H54 (cell line): ENCODE measurements around the gene ELAVL2.

Experiments used
- DNase-seq: peaks from one replicate; pipeline ENCODE4 v3.0.0; 2011; ENCODE audit warnings: low spot score, mixed read lengths; ENCODE audit not compliant: insufficient read length
- FAIRE-seq: peaks from 3 replicates; lab custom pipeline; 2011; peaks lifted over from hg19 to GRCh38; lab: Jason Lieb, UNC
- POLR2A ChIP-seq: IDR thresholded peaks from 2 replicates; pipeline ENCODE4 v1.6.1; 2011; ENCODE audit warnings: low read depth, mild to moderate bottlenecking, low read length

Gene ELAVL2

DNA sequence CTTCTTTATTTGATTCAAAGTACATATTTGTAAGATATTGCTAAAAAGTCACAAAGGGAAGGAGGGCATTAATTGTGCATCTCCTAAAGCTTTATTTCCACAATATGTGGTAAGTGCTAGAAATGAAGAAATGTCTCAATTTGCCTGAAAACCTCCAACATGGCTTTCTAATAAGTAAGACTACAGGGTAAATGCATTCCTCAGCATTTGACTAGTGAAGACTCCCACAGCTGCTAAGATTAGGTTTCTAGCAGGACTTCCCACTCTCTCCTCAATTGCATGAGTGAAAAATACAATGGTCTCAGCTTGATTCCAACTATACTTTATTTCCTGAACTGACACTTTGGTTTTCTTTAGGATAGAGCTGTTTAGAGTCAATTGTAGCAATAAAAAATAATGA, 162.1 kb downstream of the ELAVL2 start:
- DNase-seq: no peak
- no peak for FAIRE-seq
- TF ChIP-seq POLR2A: no peak

DNA sequence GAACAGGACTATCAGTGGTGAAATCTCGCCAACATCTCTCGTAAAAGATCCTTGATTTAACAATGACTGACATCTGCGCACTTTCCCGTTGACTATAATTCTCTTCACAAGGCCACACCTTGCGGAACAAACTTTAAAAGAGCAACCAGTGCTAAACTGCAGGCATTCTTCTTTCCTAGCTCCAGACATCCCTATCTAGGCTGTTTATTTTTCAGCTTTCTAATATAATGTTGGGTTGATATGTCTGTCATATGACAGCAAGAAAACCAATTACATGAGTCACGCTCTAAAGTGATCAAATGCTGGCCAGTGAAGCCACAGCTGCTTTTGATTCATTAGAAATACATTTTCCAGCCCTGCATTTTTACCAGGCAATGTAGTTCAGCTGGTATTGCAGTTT, 162.5 kb downstream of the ELAVL2 start:
- TF ChIP-seq POLR2A: no peak
- DNase-seq (no peak), FAIRE-seq (no peak)

DNA sequence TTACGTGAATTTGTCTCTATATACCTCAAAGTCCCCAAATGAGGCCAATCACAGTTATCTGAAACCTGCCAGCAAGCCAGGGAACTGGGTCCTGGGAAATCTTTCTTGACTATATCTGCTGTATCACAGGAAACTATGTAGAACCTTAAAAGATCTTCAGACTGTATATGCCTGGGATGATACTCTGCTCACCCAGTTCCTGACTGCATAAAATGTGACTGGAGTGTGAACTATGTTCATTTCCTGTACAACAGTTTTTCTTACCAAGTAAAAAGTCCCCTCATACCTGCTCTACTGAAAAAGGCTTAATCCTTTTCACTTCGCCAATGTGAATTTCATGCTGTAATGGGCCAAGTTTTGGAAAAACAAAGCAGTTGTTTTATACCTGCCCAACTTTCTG, 162.9 kb downstream of the ELAVL2 start:
- no peak for TF ChIP-seq POLR2A
- FAIRE-seq (no peak), DNase-seq (no peak)

DNA sequence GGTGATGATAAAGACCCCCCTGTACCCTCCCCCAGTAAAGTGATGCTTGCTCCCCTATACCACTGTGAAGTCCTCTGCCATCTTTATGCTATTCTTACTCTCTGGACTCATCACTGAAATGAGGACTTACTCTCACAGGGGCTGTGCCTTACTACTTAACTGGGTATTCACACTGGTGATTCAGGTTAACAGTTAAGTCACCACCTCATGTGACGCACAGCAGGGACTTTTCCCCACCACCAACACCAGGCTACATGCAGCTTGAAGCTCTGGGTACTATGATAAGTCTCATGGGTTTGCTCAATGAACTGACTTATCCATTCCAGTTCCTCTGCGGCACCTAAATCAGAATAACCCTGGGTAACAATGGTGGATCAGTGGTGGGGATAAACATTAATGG, 163.7 kb downstream of the ELAVL2 start:
- DNase-seq (no peak), FAIRE-seq (no peak)
- no peak for TF ChIP-seq POLR2A

DNA sequence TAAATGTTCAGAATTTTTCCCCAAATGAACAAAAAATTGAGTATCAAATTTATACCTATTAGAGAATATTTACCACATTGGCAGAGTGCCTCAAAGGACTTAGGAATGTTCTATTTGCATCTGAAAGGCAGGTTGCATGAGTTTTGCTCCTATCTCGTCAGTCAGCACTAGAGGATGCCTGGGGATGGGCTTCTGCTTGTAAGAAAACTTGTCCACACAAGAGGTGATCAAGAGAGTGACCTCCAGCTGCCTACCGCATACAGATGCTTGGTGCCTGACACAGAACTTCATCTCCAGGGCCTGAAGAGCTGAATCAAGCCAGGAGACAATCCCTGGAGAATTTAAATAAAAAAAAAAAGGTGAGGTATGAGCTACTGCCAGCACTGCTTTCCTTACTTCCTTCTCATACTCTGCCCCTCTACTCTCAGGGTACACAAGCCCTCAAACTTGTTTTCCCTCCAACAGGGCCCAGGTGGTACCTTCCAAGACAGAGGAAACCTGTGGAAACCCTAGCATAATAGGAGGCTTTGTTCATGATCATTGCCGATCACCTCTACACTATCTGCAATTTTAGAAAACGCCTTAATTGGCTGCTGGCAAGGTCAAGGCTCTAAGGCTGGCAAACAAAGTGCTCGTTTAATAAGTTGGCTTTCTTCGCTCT, 166.6 kb downstream of the ELAVL2 start:
- FAIRE-seq (no peak), DNase-seq (no peak)
- no peak for TF ChIP-seq POLR2A

DNA sequence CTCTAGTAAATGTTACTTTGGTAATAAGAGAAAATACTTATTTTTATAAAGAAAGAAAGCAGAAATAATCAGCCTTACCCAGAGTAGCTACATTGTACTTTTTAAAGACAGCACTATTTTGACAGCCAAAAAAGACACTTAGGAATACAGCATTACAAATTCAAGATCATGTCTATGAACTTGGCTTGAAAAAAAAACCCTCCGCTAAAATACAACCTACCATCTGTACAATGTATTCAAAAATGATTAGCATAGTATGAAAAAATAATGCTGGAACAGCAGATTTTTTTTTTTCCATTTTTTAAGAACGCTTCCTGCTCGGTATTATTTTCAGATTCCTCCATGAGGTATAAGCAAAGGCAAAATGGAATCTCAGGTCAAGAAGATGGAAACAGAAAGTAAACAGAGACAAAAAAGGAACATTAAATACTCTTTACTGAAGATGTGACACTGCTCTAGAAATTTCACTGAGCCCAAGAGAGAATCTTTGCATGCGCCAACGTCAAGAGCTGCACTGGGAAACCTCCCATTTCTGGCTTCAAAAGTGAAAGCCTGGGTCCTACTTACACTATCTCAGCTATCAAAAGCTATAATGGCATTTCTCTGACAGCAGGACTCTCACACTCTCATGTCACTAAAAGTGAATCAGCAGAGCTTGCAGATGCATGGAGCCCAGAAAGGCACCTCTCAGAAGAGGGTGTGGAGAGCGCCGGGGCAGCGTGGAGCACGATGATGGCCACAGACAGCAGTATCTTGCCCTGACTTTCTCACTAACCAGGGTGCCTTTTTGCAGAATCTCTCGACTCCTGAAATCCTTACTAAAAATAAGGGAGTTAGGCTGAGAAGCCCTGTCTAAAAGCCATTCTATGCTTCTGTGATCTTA, 167.4 kb downstream of the ELAVL2 start:
- no peak for FAIRE-seq

DNA sequence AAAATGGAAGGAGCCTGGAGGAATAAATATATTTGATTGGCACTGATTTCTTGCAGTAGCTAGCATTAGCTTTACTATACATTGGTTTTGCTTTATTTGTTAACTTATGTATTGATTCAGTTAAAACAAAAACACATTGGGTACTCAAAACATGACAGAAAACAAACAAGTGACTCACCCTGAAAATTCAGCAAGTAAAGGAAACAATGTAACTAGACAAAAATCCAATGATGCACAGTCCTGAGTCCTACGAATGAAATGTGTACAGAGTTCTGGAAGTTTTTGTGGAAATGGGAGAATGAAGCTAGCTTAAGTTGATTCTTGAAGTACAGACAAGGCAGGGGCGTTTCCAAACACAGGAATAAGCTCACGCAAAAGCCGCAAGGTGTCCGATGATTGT, 175.0 kb downstream of the ELAVL2 start:
- no peak for FAIRE-seq
- no peak for TF ChIP-seq POLR2A
- no peak for DNase-seq

More for the DNA sequence above, 167.4 kb downstream of the ELAVL2 start:
- no peak for DNase-seq
- TF ChIP-seq POLR2A: no peak

DNA sequence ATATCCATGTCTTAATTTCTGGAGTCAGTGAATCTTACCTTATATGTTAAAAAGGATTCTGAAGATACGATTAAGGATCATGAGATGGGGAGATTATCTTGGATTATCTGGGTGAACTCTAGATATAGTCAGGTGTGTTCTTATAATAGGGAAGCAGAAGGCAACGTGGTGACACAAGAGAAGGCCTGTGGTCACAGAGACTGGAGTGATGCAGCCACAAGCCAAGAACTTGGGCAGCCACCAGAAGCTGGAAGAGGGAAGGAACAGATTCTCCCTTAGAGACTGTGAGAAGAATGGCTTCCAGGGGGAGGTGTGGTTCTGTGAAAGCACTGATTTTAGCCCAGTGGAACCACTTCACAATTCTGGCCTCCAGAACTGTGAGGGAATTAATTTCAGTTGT, 177.4 kb downstream of the ELAVL2 start:
- DNase-seq: no peak
- no peak for FAIRE-seq
- no peak for TF ChIP-seq POLR2A

DNA sequence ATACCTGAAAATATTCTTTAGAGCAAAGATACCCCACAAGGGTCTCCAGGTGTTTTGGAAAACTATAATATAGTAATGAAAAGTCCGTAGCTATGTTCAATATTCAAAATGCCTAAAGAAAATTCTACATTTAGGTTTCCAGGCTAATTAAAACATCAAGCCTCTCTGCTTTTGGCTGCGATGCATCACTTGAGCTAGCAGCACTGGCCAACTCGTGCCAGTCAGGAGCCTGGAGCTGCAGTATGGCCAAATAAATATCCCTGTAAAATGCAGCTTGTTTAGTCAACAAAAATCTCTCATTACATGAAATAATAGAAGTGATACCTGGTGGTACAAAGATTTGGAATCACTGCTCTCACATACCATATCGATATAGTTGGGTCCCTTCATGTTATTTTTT, 181.1 kb downstream of the ELAVL2 start:
- no peak for TF ChIP-seq POLR2A
- FAIRE-seq (no peak), DNase-seq (no peak)

DNA sequence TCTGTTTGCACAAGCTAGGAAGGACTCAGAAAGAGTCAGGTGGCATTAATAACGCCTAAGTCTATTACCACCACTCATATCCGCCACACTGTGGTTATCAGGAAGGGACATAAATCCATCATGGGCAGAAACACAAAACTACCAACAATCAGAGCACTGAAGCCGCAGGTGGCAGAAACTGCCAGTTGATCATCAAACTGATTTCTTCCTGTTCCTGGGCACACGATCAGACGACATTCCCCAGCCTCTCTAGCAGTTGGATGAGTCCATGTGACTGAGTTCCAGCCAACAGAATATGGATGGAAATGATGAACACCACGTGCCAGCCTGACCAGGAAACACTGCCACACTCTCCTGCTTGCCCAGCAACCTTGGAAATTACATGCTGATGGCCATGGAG, 181.7 kb downstream of the ELAVL2 start:
- no peak for TF ChIP-seq POLR2A
- DNase-seq (no peak), FAIRE-seq (no peak)

DNA sequence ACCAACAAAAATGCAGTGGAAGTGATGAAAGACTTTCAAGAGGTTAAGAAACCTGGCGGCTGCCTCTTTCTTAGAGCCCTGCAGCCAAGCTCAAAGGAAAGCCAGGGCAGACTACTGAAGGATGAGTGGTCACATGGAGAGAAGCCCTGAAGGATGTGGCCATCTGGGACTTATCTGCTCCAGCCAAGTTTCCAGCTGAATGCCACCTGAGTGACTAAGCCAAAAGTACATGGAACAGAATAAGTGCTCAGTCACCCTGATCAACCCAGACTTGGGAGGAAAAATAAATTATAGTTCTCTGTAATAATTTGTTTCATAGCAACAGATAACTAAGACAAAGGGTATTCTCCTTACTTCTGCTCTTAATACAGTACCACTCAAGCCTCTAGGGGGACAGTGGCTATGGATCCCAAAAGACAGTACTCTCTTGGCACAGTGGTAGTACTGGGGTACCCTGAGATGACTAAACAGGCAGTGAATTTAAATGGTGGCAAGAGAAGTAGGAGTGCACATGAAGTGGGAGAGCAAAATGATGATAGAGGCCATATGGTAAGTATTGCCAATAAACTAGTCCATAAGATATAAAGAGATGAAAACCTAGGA, 182.3 kb downstream of the ELAVL2 start:
- no peak for TF ChIP-seq POLR2A
- no peak for FAIRE-seq

More for the DNA sequence above, 182.3 kb downstream of the ELAVL2 start:
- no peak for DNase-seq
